Hepatocyte (in vitro differentiated cells): ENCODE results near the gene VPS52. TPM values are rescaled to one million over a fixed set of nuclear protein-coding genes. Genes with fewer than 3 reads are reported as not detected.
A peak's percentile ranks its signal among the peaks of the same experiment; 100 is the strongest.

Experiments used
- DNase-seq: peaks from one replicate; pipeline ENCODE4 v3.0.0-alpha.2; 2016; ENCODE audit warnings: low spot score
- H2AFZ ChIP-seq: fragments of 200-600 bp; sonication (generic); 2 replicates; pipeline ENCODE4 v1.6.0; 2016; ENCODE audit warnings: antibody characterized with exemption, mild to moderate bottlenecking
- H3K27ac ChIP-seq: fragments of 200-600 bp; sonication (generic); 2 replicates; pipeline ENCODE4 v1.5.1; 2016; ENCODE audit warnings: mild to moderate bottlenecking
- H3K27me3 ChIP-seq: fragments of 200-600 bp; sonication (generic); 2 replicates; pipeline ENCODE4 v1.6.1; 2016
- H3K36me3 ChIP-seq: fragments of 200-600 bp; sonication (generic); replicated peaks from 2 replicates; pipeline ENCODE4 v1.5.1; 2016; ENCODE audit warnings: low read depth; ENCODE audit not compliant: insufficient read depth
- H3K4me1 ChIP-seq: fragments of 200-600 bp; sonication (generic); 2 replicates; pipeline ENCODE4 v1.5.1; 2016; ENCODE audit warnings: mild to moderate bottlenecking, moderate library complexity; ENCODE audit not compliant: insufficient read depth
- H3K4me2 ChIP-seq: fragments of 200-600 bp; sonication (generic); 2 replicates; pipeline ENCODE4 v1.6.0; 2016
- H3K4me3 ChIP-seq: fragments of 200-600 bp; sonication (generic); 2 replicates; pipeline ENCODE4 v1.5.1; 2016; ENCODE audit warnings: mild to moderate bottlenecking
- H3K79me2 ChIP-seq: fragments of 200-600 bp; sonication (generic); 2 replicates; pipeline ENCODE4 v1.6.0; 2017; ENCODE audit warnings: mild to moderate bottlenecking
- H3K9me2 ChIP-seq: fragments of 200-600 bp; sonication (generic); replicated peaks from 2 replicates; pipeline ENCODE4 v1.6.0; 2017; ENCODE audit warnings: mild to moderate bottlenecking; ENCODE audit not compliant: insufficient read depth
- H3K9me3 ChIP-seq: fragments of 200-600 bp; sonication (generic); 2 replicates; pipeline ENCODE4 v1.5.1; 2016; ENCODE audit warnings: low read depth, mild to moderate bottlenecking
- H4K20me1 ChIP-seq: fragments of 200-600 bp; sonication (generic); 2 replicates; pipeline ENCODE4 v1.6.0; 2016; ENCODE audit warnings: mild to moderate bottlenecking; ENCODE audit not compliant: insufficient read depth, poor library complexity, severe bottlenecking
- CTCF ChIP-seq: fragments of 200-600 bp; sonication (generic); IDR thresholded peaks from 2 replicates; pipeline ENCODE4 v1.5.1; 2016; ENCODE audit warnings: antibody characterized with exemption, mild to moderate bottlenecking; ENCODE audit not compliant: poor library complexity
- EZH2 ChIP-seq: fragments of 200-600 bp; sonication (generic); IDR thresholded peaks from 2 replicates; pipeline ENCODE4 v1.6.1; 2016; ENCODE audit warnings: antibody characterized with exemption, mild to moderate bottlenecking, borderline replicate concordance
- EZH2phosphoT487 ChIP-seq: fragments of 200-600 bp; sonication (generic); IDR thresholded peaks from one replicate; pipeline ENCODE4 v1.6.1; 2018; ENCODE audit warnings: antibody characterized with exemption, mild to moderate bottlenecking, low read depth, moderate library complexity; ENCODE audit not compliant: unreplicated experiment, severe bottlenecking
- WGBS: methylation state at CpG from one replicate; pipeline ENCODE4 v1.1.6; 2016; ENCODE audit warnings: low lambda C conversion rate; ENCODE audit errors: missing lambda C conversion rate; 5-methylcytosine and 5-hydroxymethylcytosine counted together
- polyA plus RNA-seq: library from polyadenylated mRNA; unstranded; fragments of >200 nt; fragmentation: Nextera tagmentation; extraction: Ambion mirVana; gene quantifications from 2 replicates; pipeline ENCODE4 v1.2.1, GENCODE V29; 2016
- total RNA-seq: library from RNA; depleted of rRNA; stranded (reverse); fragments of >200 nt; gene quantifications from 2 replicates; pipeline ENCODE4 v1.2.3, GENCODE V29; 2014

Gene VPS52
- total and polyA plus RNA-seq, 2 experiments from 2014 or later = 42.5 to 43.2 TPM

GRCh38 chr6:33206027-33206863 is 65.4 kb downstream of the VPS52 start:
- DNase-seq = no peak
- no peaks in the 10 kb centered on the region for H3K36me3 ChIP-seq
- 91% methylated on average over 2 of the region's 3 CpGs for WGBS
- H3K4me2 ChIP-seq = peak overlapping the region; percentile 91
- no peaks in the 10 kb centered on the region for H3K9me2 ChIP-seq
- TF ChIP-seq EZH2 (no peak), EZH2phosphoT487 (no peak), CTCF (no peak)
- H3K27me3 ChIP-seq = no peaks in the 10 kb centered on the region
- peaks cover 33% of the 10 kb centered on the region for H3K4me1 ChIP-seq
- no peak overlapping the region for H2AFZ ChIP-seq
- H3K9me3 ChIP-seq = no peaks in the 10 kb centered on the region
- no peak overlapping the region for H3K27ac ChIP-seq
- peaks cover 6% of the 10 kb centered on the region for H4K20me1 ChIP-seq
- H3K79me2 ChIP-seq = peaks cover 44% of the 10 kb centered on the region
- no peak overlapping the region for H3K4me3 ChIP-seq

GRCh38 chr6:33205191-33206026 is 66.3 kb downstream of the VPS52 start:
- peak overlapping the region; percentile 79 for H3K27ac ChIP-seq
- H4K20me1 ChIP-seq = peaks cover 6% of the 10 kb centered on the region
- WGBS = 38% methylated on average over 17 of the region's 17 CpGs
- no peaks in the 10 kb centered on the region for H3K9me3 ChIP-seq
- TF ChIP-seq CTCF (peak; percentile 10), EZH2 (no peak)
- peaks cover 33% of the 10 kb centered on the region for H3K4me1 ChIP-seq
- H3K9me2 ChIP-seq = no peaks in the 10 kb centered on the region
- peaks cover 48% of the 10 kb centered on the region for H3K79me2 ChIP-seq
- peak; percentile 55 for DNase-seq
- no peak overlapping the region for H2AFZ ChIP-seq
- peak overlapping the region; percentile 93 for H3K4me2 ChIP-seq
- H3K36me3 ChIP-seq = no peaks in the 10 kb centered on the region
- H3K4me3 ChIP-seq = peak overlapping the region; percentile 48
- no peaks in the 10 kb centered on the region for H3K27me3 ChIP-seq

- Histone ChIP-seq H3K4me1 (peaks cover 33% of the 10 kb centered on the region), H3K27ac (peak within 1 kb of the TSS; percentile 79), H3K4me2 (peak within 1 kb of the TSS; percentile 93), H3K27me3 (no peaks in the 10 kb centered on the region), H3K79me2 (peaks cover 53% of the 10 kb centered on the region), H3K9me3 (no peaks in the 10 kb centered on the region), H3K9me2 (no peaks in the 10 kb centered on the region), H2AFZ (peak within 1 kb of the TSS; percentile 46), H3K4me3 (peak within 1 kb of the TSS; percentile 48), H3K36me3 (no peaks in the 10 kb centered on the region), H4K20me1 (peaks cover 8% of the 10 kb centered on the region)
- no peak for TF ChIP-seq EZH2
- no peak for TF ChIP-seq CTCF
- no peak for TF ChIP-seq EZH2phosphoT487
- 1% methylated on average over 45 of the region's 48 CpGs for WGBS
- peak; percentile 97 for DNase-seq
These were observed 67.1 kb downstream of the VPS52 start, which contains the start of gene HSD17B8 for GRCh38 chr6:33204415-33205190. Gene HSD17B8, plus strand, starts transcription at chr6:33204655. Its CDS starts 14 bp downstream, at chr6:33204669.
